GM12872 (cell line): ENCODE data around the gene HRH4.

Source experiments
- CTCF ChIP-seq: IDR thresholded peaks from 3 replicates; pipeline ENCODE4 v1.5.1; 2011; ENCODE audit warnings: low read depth, mild to moderate bottlenecking, low read length, moderate library complexity; ENCODE audit not compliant: insufficient read depth

The HRH4 gene

DNA sequence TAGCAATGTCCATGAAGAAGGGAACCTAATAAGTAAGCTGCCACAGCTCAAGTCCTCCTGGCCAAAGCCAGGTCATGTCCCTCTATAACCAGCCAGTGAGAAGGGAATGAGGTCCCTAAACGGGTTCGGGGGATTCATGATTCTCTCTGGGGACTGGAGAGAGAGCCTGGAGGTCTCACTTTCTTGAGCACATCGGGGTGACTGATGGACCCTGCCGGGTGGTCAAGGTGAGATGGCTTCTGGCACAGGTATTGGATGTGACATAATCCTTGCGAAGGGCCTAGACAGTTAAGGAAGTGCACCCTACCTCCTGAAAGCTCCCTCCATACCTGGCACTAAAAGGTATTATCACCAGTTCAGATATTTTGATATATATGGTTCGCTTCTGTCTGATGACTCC, 45.7 kb downstream of the HRH4 start:
- TF ChIP-seq CTCF = no peak

DNA sequence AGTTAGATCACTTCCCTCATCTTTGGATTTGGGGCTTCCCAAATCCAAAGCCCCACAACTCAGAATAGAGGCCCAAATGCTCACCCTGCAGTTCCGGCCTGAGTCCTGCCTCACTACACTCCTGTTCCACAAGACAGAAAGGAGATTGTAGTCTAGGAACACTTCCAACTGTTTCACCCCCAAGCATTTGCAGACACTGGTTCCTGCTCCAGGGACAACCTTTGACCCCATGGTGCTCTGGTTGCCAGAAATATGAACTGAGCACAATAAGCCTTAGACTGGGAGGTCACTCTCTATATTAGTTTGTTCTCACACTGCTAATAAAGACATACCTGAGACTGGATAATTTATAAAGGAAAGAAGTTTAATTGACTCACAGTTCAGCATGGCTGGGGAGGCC, 49.0 kb downstream of the HRH4 start:
- TF ChIP-seq CTCF = no peak

DNA sequence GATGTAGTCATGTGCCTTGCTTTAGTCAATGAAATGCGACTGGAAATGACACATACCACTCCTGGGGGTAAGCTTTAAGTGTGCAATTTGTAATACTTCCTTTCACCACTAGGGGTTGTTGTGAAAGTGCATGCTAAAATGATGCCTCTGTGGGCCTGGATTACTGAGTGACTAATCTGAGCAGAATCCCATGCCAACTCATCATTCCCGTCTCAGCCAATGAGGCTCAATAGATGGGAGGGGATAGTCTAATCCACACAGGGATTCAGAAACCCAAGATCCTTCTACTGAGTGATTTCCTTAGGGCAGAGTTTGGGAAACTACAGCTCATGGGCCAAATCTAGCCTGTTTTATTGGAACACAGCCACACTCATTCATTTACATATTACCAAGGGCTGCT, 54.0 kb downstream of the HRH4 start:
- peak; percentile 79 for TF ChIP-seq CTCF

DNA sequence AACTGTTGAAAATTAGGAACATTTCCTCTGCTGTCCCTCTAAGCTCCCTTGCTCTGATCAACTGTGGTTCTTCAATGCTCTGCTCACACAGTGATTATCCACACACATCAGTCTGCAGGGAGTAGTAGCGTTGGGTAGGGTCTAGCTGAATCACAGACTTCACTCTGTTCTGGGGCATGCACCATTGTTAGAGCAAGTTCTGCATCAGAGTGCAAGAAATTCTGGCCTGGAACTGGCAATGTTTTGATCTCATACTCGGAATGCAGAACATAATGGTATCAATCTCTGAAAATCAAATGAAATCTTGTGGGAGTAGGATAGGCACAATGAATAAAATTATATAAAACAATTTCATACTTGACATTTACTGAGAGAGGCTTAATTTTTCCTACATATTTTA, 55.3 kb downstream of the HRH4 start:
- no peak for TF ChIP-seq CTCF

DNA sequence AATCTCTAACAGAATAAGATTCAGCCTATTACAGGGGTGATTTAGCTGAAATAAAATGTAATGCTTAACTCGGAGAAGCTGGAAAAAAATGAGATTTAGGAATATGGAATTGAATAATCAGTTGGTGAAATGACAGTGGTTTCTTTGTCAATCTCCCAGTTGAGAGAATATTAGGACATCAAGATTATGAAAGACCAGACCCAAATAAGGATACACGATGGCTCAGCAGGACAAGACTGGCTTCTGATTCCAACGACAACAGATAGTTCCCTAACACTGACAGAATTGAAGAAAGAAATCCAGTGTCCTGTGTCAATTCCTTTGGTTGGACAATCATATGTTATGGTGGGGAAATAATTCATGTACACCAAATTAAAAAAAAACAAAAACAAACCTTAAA, 55.8 kb downstream of the HRH4 start:
- no peak for TF ChIP-seq CTCF

GRCh38 chr18:24517554-24517953, 57.1 kb downstream of the HRH4 start:
- no peak for TF ChIP-seq CTCF

GRCh38 chr18:24518596-24518995, 58.2 kb downstream of the HRH4 start:
- no peak for TF ChIP-seq CTCF
